ENCODE data around the gene GXYLT1. TPM values are rescaled to one million over a fixed set of nuclear protein-coding genes. Genes with fewer than 3 reads are reported as not detected.

The GXYLT1 gene
- total and polyA plus RNA-seq, 9 of the 15 experiments (the other 6 are each of a cell fraction or from before 2014, with no cell fraction given): 1.4 to 9.3 (median 5.5) TPM

DNA sequence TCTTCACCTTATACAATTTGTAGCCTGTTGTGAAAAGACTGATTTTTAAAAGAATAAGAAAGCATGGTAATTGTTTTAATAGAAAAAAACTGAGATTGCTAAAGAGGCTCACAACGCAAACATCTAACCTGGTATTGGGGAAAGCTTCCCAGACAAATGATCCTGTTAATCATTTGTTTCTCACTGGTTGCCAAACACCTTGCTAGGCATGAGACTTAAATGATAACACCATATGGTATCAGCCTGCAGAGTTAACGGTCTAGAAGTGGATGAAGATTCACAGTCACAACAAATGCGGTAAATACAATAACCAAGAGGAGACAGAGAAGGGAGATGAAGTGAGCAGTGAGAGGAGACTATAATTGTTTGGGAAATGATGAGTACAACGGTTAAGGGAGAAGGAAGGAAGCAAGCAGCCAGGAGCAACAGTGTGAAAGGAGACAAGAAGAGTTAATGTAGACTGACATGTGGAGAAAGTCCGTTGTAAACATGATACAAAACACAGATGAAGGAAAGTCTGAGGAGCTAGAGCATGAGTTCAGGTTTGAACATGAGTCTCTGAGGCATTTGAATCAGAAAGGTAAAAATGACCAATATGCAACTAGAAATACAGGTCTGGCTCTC lies 19.8 kb downstream of the GXYLT1 start:
- H4K20me1 ChIP-seq (replicated peaks; ENCODE audit: control insufficient read depth, insufficient read depth, low read length): no peaks in the 10 kb centered on the region
- DNase-seq (ENCODE audit: extremely low read depth in 1 of 4, low spot score in 3 of 4) (no peak), FAIRE-seq (peak; percentile 76), ATAC-seq (peak; percentile 15)
- in situ Hi-C loops (cut with MboI): loop anchor here (25.0 kb wide), 1 partner anchor 437 kb away; no protein-coding TSS in a partner anchor
- peaks cover 3% of the 10 kb centered on the region; the same call in 1 of the 3 replicates for H3K79me2 ChIP-seq (ENCODE audit: control insufficient read depth, insufficient read depth, low read length)
- BruUV-seq (replicated peaks): no TSS peak
- ChIA-PET POLR2A (interaction anchor here (0.7 to 1.1 kb wide), 3 partner anchors 13 to 26 kb away, joined by 3 read pairs; no protein-coding TSS in a partner anchor), CTCF (ENCODE audit: low intra/inter-chr PET ratio) (interaction anchor here (0.6 kb wide), 1 partner anchor 241 kb away, joined by 3 read pairs; no protein-coding TSS in a partner anchor)
- H2AFZ ChIP-seq (ENCODE audit: low read depth, low read length): peak overlapping the region; percentile 13; the same call in 1 of the 2 replicates
- no peaks in the 10 kb centered on the region for H3K9me3 ChIP-seq (replicated peaks; ENCODE audit: control insufficient read depth, insufficient read depth, low read depth, low read length)
- no peaks in the 10 kb centered on the region for H3K36me3 ChIP-seq (ENCODE audit: control insufficient read depth, insufficient read depth, low read length)
- H3K9ac ChIP-seq (ENCODE audit: insufficient read depth in 1 of 2, low read depth in 2 of 2, low read length in 2 of 2): no peak overlapping the region
- H3K4me2 ChIP-seq (ENCODE audit: insufficient read depth, low read length): no peak overlapping the region
- H3K4me3 ChIP-seq: no peak overlapping the region
- no peaks in the 10 kb centered on the region for H3K9me1 ChIP-seq (ENCODE audit: control insufficient read depth, insufficient read depth, low read length)
- H3K27me3 ChIP-seq (ENCODE audit: control insufficient read depth in 2 of 2, insufficient read depth in 2 of 2, low read length in 2 of 2): no peaks in the 10 kb centered on the region
- intact Hi-C loops (cut with micrococcal nuclease): loop anchor here (5.0 kb wide), 1 partner anchor 442 kb away; no protein-coding TSS in a partner anchor
- no peak overlapping the region for H3K27ac ChIP-seq (ENCODE audit: extremely low read depth, low read depth, low read length)
- WGBS (ENCODE audit: insufficient coverage, low coverage, missing lambda C conversion rate): 17% methylated on average over 5 of the region's 5 CpGs
- TF ChIP-seq, protein P1, sequence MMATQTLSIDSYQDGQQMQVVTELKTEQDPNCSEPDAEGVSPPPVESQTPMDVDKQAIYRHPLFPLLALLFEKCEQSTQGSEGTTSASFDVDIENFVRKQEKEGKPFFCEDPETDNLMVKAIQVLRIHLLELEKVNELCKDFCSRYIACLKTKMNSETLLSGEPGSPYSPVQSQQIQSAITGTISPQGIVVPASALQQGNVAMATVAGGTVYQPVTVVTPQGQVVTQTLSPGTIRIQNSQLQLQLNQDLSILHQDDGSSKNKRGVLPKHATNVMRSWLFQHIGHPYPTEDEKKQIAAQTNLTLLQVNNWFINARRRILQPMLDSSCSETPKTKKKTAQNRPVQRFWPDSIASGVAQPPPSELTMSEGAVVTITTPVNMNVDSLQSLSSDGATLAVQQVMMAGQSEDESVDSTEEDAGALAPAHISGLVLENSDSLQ (IDR thresholded peaks at IDR 0.05): no peak
- TF ChIP-seq FOXK2 (conservative IDR thresholded peaks at IDR 0.05 in 1 of 2, IDR thresholded peaks at IDR 0.05 in 1 of 2; ENCODE audit: low read depth in 2 of 2): 0 out of 4 replicates have a peak, but pooled peaks of 1 of the 2 experiments have one; percentile 22
- H3K4me1 ChIP-seq (replicated peaks in 1 of 2; ENCODE audit: control insufficient read depth in 2 of 2, insufficient read depth in 2 of 2, low read length in 2 of 2): peaks cover 0 to 2% of the 10 kb centered on the region in 2 experiments; a peak in 3 of 5 replicates
